HepG2 (cell line): Measurements from ENCODE around the gene ALDH1A2. TPM values are rescaled to one million over a fixed set of nuclear protein-coding genes. Genes with fewer than 3 reads are reported as not detected.

Source experiments
- ATAC-seq: fragments of 200-7000 bp; cut with Tn5 transposase; 3 replicates; pipeline ENCODE4 v1.9.1; 2020; ENCODE audit warnings: mild to moderate bottlenecking, moderate library complexity
- BruUV-seq: library from RNA; stranded (reverse); fragments of 400-500 nt; replicated peaks from 2 replicates; lab custom pipeline; 2021; lab: Mats Ljungman, UMichigan
- CTCF ChIA-PET: fragments of 300-600 bp; formaldehyde crosslinking; extraction: SDS; loops from one replicate; lab custom pipeline; 2021; ENCODE audit warnings: low total read pairs, inconsistent platforms, low intra/inter-chr PET ratio; lab: Yijun Ruan, JAX
- POLR2A ChIA-PET: fragments of 350-600 bp; sonication (Branson Sonifier 250); formaldehyde crosslinking; loops from one replicate; lab custom pipeline; 2020; ENCODE audit warnings: antibody characterized with exemption, inconsistent platforms; lab: Yijun Ruan, JAX
- DNase-seq: peaks from one replicate; pipeline ENCODE4 v3.0.0-alpha.2; 2015; ENCODE audit warnings: low spot score
- FAIRE-seq: peaks from 3 replicates; lab custom pipeline; 2011; peaks lifted over from hg19 to GRCh38; lab: Jason Lieb, UNC
- H2AFZ ChIP-seq: one replicate; pipeline ENCODE4 v1.6.1; 2011; ENCODE audit warnings: low read length, inconsistent platforms
- H3K27ac ChIP-seq: fragments of 300-600 bp; 3 replicates; pipeline ENCODE4 v1.8.0; 2011; ENCODE audit warnings: mixed run types, mild to moderate bottlenecking, mixed read lengths, low read length, inconsistent platforms; ENCODE audit not compliant: insufficient read depth; ENCODE audit errors: extremely low read length
- H3K27me3 ChIP-seq, 2 experiments: fragments of 200-600 bp in 1 of 2; 2 replicates in 1 of 2; 3 replicates in 1 of 2; pipeline versions ENCODE4 v1.6.0 to v1.8.0; 2011; ENCODE audit warnings: low read length in 2 of 2, mild to moderate bottlenecking in 2 of 2, moderate library complexity in 2 of 2, inconsistent platforms in 1 of 2; ENCODE audit not compliant: insufficient read depth in 2 of 2, control insufficient read depth in 1 of 2
- H3K36me3 ChIP-seq, 2 experiments: fragments of 200-600 bp in 1 of 2; replicated peaks in 1 of 2; 2 replicates in 1 of 2; 3 replicates in 1 of 2; pipeline versions ENCODE4 v1.5.1 to v1.8.0; 2011; ENCODE audit warnings: low read length in 2 of 2, inconsistent platforms in 1 of 2; ENCODE audit not compliant: insufficient read depth in 2 of 2, control insufficient read depth in 1 of 2
- H3K4me1 ChIP-seq: 2 replicates; pipeline ENCODE4 v1.5.1; 2012; ENCODE audit warnings: low read length, inconsistent platforms; ENCODE audit not compliant: insufficient read depth
- H3K4me2 ChIP-seq: 2 replicates; pipeline ENCODE4 v1.6.0; 2011; ENCODE audit warnings: low read depth, low read length, inconsistent platforms
- H3K4me3 ChIP-seq, 3 experiments: fragments of 200-600 bp in 1 of 3; sonication (generic), shearing (Covaris generic) in 1 of 3; replicated peaks in 1 of 3; 2 replicates each; pipeline ENCODE4 v1.5.1; 2011 to 2016; ENCODE audit warnings: low read length in 3 of 3, inconsistent platforms in 2 of 3, low read depth in 2 of 3, mild to moderate bottlenecking in 2 of 3, control low read depth in 1 of 3, mixed read lengths in 1 of 3; ENCODE audit not compliant: insufficient read depth in 1 of 3
- H3K79me2 ChIP-seq: one replicate; pipeline ENCODE4 v1.6.1; 2011; ENCODE audit warnings: low read length, inconsistent platforms; ENCODE audit not compliant: insufficient read depth
- H3K9ac ChIP-seq: 2 replicates; pipeline ENCODE4 v1.6.0; 2011; ENCODE audit warnings: mild to moderate bottlenecking, low read depth, low read length, inconsistent platforms; ENCODE audit not compliant: insufficient read depth
- H3K9me3 ChIP-seq: 2 replicates; pipeline ENCODE4 v1.5.1; 2012; ENCODE audit warnings: mild to moderate bottlenecking, low read length
- H4K20me1 ChIP-seq: 2 replicates; pipeline ENCODE4 v1.6.0; 2011; ENCODE audit warnings: inconsistent platforms, mild to moderate bottlenecking, low read length, moderate library complexity; ENCODE audit not compliant: insufficient read depth
- DBP ChIP-seq: sonication (generic); formaldehyde crosslinking; IDR thresholded peaks from 2 replicates; pipeline ENCODE4 v1.4.0; 2020; ENCODE audit warnings: missing genetic modification reagents; ENCODE audit errors: not compliant biosample characterization
- GATA4 ChIP-seq: sonication (generic); IDR thresholded peaks from 2 replicates; pipeline ENCODE4 v1.6.1; 2016; ENCODE audit warnings: antibody characterized with exemption, low read depth, borderline replicate concordance
- HDAC6 ChIP-seq: fragments of 200-600 bp; sonication (generic); IDR thresholded peaks from 2 replicates; pipeline ENCODE4 v1.7.0; 2017; ENCODE audit warnings: mild to moderate bottlenecking, antibody characterized with exemption, low read length, low read depth
- KAT8 ChIP-seq: IDR thresholded peaks from 2 replicates; pipeline ENCODE4 v1.6.1; 2016; ENCODE audit warnings: missing genetic modification reagents, missing compliant biosample characterization
- REST ChIP-seq, 2 experiments: IDR thresholded peaks; 2 replicates each; pipeline ENCODE4 v1.6.1; 2011 to 2012; ENCODE audit warnings: low read length in 2 of 2, borderline replicate concordance in 1 of 2, low read depth in 1 of 2, mild to moderate bottlenecking in 1 of 2, moderate library complexity in 1 of 2
- ZNF207 ChIP-seq: fragments of 450-650 bp; IDR thresholded peaks from 2 replicates; pipeline ENCODE4 v1.6.1; 2016; ENCODE audit warnings: antibody characterized with exemption, borderline replicate concordance
- ZNF430 ChIP-seq: sonication (generic); formaldehyde crosslinking; IDR thresholded peaks from 2 replicates; pipeline ENCODE4 v1.9.0; 2021; ENCODE audit warnings: mild to moderate bottlenecking, missing genetic modification reagents
- ZNF788 ChIP-seq: sonication (generic); formaldehyde crosslinking; IDR thresholded peaks from 2 replicates; pipeline ENCODE4 v1.5.0; 2020; ENCODE audit warnings: mild to moderate bottlenecking, missing genetic modification reagents, borderline replicate concordance
- WGBS: methylation state at CpG from one replicate; pipeline ENCODE4 v1.1.6; 2017; ENCODE audit warnings: low lambda C conversion rate; 5-methylcytosine and 5-hydroxymethylcytosine counted together
- in situ Hi-C: cut with HindIII; loops from 2 replicates; pipeline ENCODE4 v1.10.0; 2017; ENCODE audit warnings: low pct_unique_long_range_greater_than_20kb; ENCODE audit not compliant: extremely low pct_ligation_motif_present
- intact Hi-C: fragments of 100-400 bp; cut with micrococcal nuclease; formaldehyde crosslinking; loops from one replicate; pipeline ENCODE4 v1.10.0; 2022; ENCODE audit not compliant: unreplicated experiment
- polyA plus RNA-seq, 8 experiments: library from polyadenylated mRNA; depleted of rRNA in 3 of 8; stranded (reverse) in 7 of 8; unstranded in 1 of 8; fragments of >200 nt; fragmentation: Illumina TruSeq in 4 of 8; extraction: Trizol in 4 of 8; gene quantifications; 2 replicates each; pipeline versions ENCODE4 v1.2.1 to v1.2.3, GENCODE V29; 2011 to 2016; ENCODE audit warnings: low read depth in 4 of 8, missing spikeins in 1 of 8, mixed read lengths in 1 of 8; ENCODE audit not compliant: insufficient read depth in 1 of 8
- total RNA-seq, 5 experiments: library from RNA; depleted of rRNA; stranded (reverse); fragments of >200 nt; fragmentation: Illumina TruSeq; extraction: Trizol; gene quantifications; 2 replicates each; pipeline ENCODE4 v1.2.3, GENCODE V29; 2016; ENCODE audit warnings: low read depth in 1 of 5

Gene ALDH1A2
- total and polyA plus RNA-seq, 2 of the 13 experiments (the other 11 are each of a cell fraction or from before 2014, with no cell fraction given), result 0.64 to 0.90 TPM

- Histone ChIP-seq H3K4me3 (no peak overlapping the region), H3K27me3 (0 out of 5 replicates have a peak, but pooled peaks cover 0 to 2% of the 10 kb centered on the region in 2 experiments), H3K9me3 (no peaks in the 10 kb centered on the region), H3K9ac (no peak overlapping the region), H4K20me1 (no peaks in the 10 kb centered on the region), H3K4me1 (no peaks in the 10 kb centered on the region), H3K4me2 (no peak overlapping the region), H3K36me3 (no peaks in the 10 kb centered on the region), H3K27ac (no peak overlapping the region), H3K79me2 (no peaks in the 10 kb centered on the region), H2AFZ (no peak overlapping the region)
- WGBS, result 2% methylated on average over 6 of the region's 6 CpGs
- CTCF ChIA-PET, result no interaction called here
- DNase-seq (no peak), FAIRE-seq (no peak), ATAC-seq (no peak)
- intact Hi-C loops (no loop called here), in situ Hi-C loops (no loop called here)
- POLR2A ChIA-PET, result no interaction called here
- BruUV-seq, result no TSS peak
- no peak for TF ChIP-seq DBP
- no peak for TF ChIP-seq KAT8 (CRISPR knock-in tag)
- no peak for TF ChIP-seq ZNF430 (CRISPR knock-in tag)
- no peak for TF ChIP-seq REST (IDR thresholded peaks at IDR 0.05; ENCODE audit: borderline replicate concordance in 1 of 2, low read depth in 1 of 2, low read length in 2 of 2)
- no peak for TF ChIP-seq HDAC6
- no peak for TF ChIP-seq ZNF207
- TF ChIP-seq ZNF788 (CRISPR knock-in tag), result no peak
- TF ChIP-seq GATA4, result no peak
These were observed 72.7 kb downstream of the ALDH1A2 start for GRCh38 chr15:57992761-57993355.
